ENCODE measurements around the gene CTIF. TPM values are rescaled to one million over a fixed set of nuclear protein-coding genes. Genes with fewer than 3 reads are reported as not detected.
A peak's percentile ranks its signal among the peaks of the same experiment; 100 is the strongest.
"Not testable (repeated sequence)": the region's sequence is repeated elsewhere in the genome, so short reads cannot be mapped to it uniquely, and the experiment has no call there.

The CTIF gene
- total and polyA plus RNA-seq, 11 donors, result 21.2 to 93.0 (median 68.0) TPM

- no peak overlapping the region for H3K4me3 ChIP-seq
- H3K27me3 ChIP-seq, result no peaks in the 10 kb centered on the region
- H3K27ac ChIP-seq, result peak overlapping the region in 3 of 12 donors; percentile 6 to 16 (median 8)
- DNase-seq, result peak in 1 of 5 donors; percentile 14
- H3K36me3 ChIP-seq, result peaks cover 0 to 3% (median 0%) of the 10 kb centered on the region in 9 donors
- WGBS, 4 donors, result 11 to 21% (median 15%) methylated on average over 1 of the region's 1 CpG
- TF ChIP-seq POLR2A (IDR thresholded peaks at IDR 0.05), result no peak
- TF ChIP-seq CTCF (IDR thresholded peaks at IDR 0.05), result no peak
- no peaks in the 10 kb centered on the region for H3K9me3 ChIP-seq
- ATAC-seq, result peak in 2 of 4 donors; percentile 37 to 43
- peaks cover 0 to 55% (median 30%) of the 10 kb centered on the region in 12 donors for H3K4me1 ChIP-seq
- intact Hi-C loops (cut with DNase I), result loop anchor here in 1 of 10 donors (5.0 kb wide), 1 partner anchor 684 kb away; the partner anchor contains the start of gene RPL17
These were observed 269.6 kb downstream of the CTIF start for GRCh38 chr18:48808476-48808875.

GRCh38 chr18:48809365-48809764, 270.5 kb downstream of the CTIF start:
- Histone ChIP-seq H3K27me3 (no peaks in the 10 kb centered on the region), H3K27ac (no peak overlapping the region), H3K4me3 (no peak overlapping the region), H3K9me3 (no peaks in the 10 kb centered on the region), H3K36me3 (no peaks in the 10 kb centered on the region), H3K4me1 (peaks cover 0 to 55% (median 38%) of the 10 kb centered on the region in 12 donors)
- intact Hi-C loops (cut with DNase I), result loop anchor here in 1 of 10 donors (5.0 kb wide), 1 partner anchor 683 kb away; the partner anchor contains the start of gene RPL17
- no peak for DNase-seq
- TF ChIP-seq POLR2A (IDR thresholded peaks at IDR 0.05), result no peak
- TF ChIP-seq CTCF (IDR thresholded peaks at IDR 0.05), result no peak
- ATAC-seq, result no peak
- 84 to 95% (median 86%) methylated on average over 1 of the region's 1 CpG for WGBS, 4 donors

- intact Hi-C loops (cut with DNase I), result no loop called here
- ATAC-seq (no peak), DNase-seq (no peak)
- Histone ChIP-seq H3K27me3 (no peaks in the 10 kb centered on the region), H3K4me1 (peaks cover 0 to 55% (median 37%) of the 10 kb centered on the region in 12 donors), H3K27ac (no peak overlapping the region), H3K36me3 (no peaks in the 10 kb centered on the region), H3K4me3 (no peak overlapping the region), H3K9me3 (no peaks in the 10 kb centered on the region)
- TF ChIP-seq POLR2A (IDR thresholded peaks at IDR 0.05) (no peak), CTCF (IDR thresholded peaks at IDR 0.05) (no peak)
These were observed 272.0 kb downstream of the CTIF start for GRCh38 chr18:48810805-48811204.

GRCh38 chr18:48811401-48811800, 272.6 kb downstream of the CTIF start:
- Histone ChIP-seq H3K9me3 (no peaks in the 10 kb centered on the region), H3K36me3 (no peaks in the 10 kb centered on the region), H3K27ac (no peak overlapping the region), H3K27me3 (no peaks in the 10 kb centered on the region), H3K4me3 (no peak overlapping the region), H3K4me1 (peaks cover 0 to 49% (median 32%) of the 10 kb centered on the region in 12 donors)
- intact Hi-C loops (cut with DNase I), result no loop called here
- DNase-seq (no peak), ATAC-seq (no peak)
- 94 to 97% (median 97%) methylated on average over 3 of the region's 3 CpGs for WGBS, 4 donors
- no peak for TF ChIP-seq POLR2A (IDR thresholded peaks at IDR 0.05)
- no peak for TF ChIP-seq CTCF (IDR thresholded peaks at IDR 0.05)

DNA sequence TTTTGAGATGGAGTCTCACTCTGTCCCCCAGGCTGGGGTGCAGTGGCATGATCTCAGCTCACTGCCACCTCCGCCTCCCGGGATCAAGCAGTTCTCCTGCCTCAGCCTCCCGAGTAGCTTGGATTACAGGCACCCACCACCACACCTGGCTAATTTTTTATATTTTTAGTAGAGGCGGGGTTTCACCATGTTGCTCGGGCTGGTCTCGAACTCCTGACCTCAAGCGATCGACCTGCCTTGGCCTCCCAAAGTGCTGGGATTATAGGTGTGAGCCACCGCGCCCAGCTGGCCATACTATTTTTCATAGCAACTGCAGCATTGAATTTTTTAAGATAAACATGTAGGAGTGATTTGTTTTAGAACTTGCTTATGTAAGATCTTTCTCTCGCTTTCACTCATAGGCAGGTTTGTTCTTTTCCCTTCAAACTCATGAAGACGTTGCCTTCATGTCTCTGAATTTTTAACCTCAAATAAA, 273.2 kb downstream of the CTIF start:
- H3K4me1 ChIP-seq, result peaks cover 0 to 43% (median 26%) of the 10 kb centered on the region in 12 donors
- H3K4me3 ChIP-seq; H3K27ac ChIP-seq; ATAC-seq; H3K9me3 ChIP-seq; H3K36me3 ChIP-seq; H3K27me3 ChIP-seq; intact Hi-C loops (cut with DNase I): not testable (repeated sequence)
- peak in 1 of 5 donors; percentile 2 for DNase-seq
- WGBS, 4 donors, result 94 to 98% (median 96%) methylated on average over 12 of the region's 12 CpGs

Measured in heart left ventricle (tissue), 16 donors.